HEK293 (cell line): ENCODE results near the gene KANK4.

Source experiments
- CTCF ChIA-PET: fragments of 350-600 bp; formaldehyde crosslinking; extraction: SDS; loops from one replicate; lab custom pipeline; 2021; ENCODE audit warnings: antibody characterized with exemption; lab: Yijun Ruan, JAX
- POLR2A ChIA-PET: fragments of 300-600 bp; formaldehyde crosslinking; extraction: SDS; loops from one replicate; lab custom pipeline; 2020; ENCODE audit warnings: antibody characterized with exemption, inconsistent platforms; lab: Yijun Ruan, JAX
- H3K27ac ChIP-seq: fragments of 200-500 bp; sonication (Bioruptor generic); 2 replicates; pipeline ENCODE4 v1.5.1; 2014; ENCODE audit warnings: low read depth, low read length, control low read depth, inconsistent platforms; ENCODE audit errors: extremely low read depth
- H3K36me3 ChIP-seq, 2 experiments: fragments of 200-500 bp in 1 of 2; sonication (Bioruptor generic) in 1 of 2; 1 replicate in 1 of 2; 2 replicates in 1 of 2; pipeline ENCODE4 v1.5.1; 2014 to 2017; ENCODE audit warnings: inconsistent platforms in 2 of 2, low read length in 2 of 2; ENCODE audit not compliant: control insufficient read depth in 2 of 2, insufficient read depth in 1 of 2
- H3K4me1 ChIP-seq: fragments of 200-500 bp; sonication (Bioruptor generic); 2 replicates; pipeline ENCODE4 v1.5.1; 2014; ENCODE audit warnings: mild to moderate bottlenecking, low read length, inconsistent platforms; ENCODE audit not compliant: control insufficient read depth, insufficient read depth
- H3K4me3 ChIP-seq: 2 replicates; pipeline ENCODE4 v1.5.1; 2011; ENCODE audit warnings: low read depth, mild to moderate bottlenecking, control low read depth, low read length, moderate library complexity
- H3K9me3 ChIP-seq: fragments of 200-500 bp; sonication (Bioruptor generic); 2 replicates; pipeline ENCODE4 v1.5.1; 2014; ENCODE audit warnings: low read depth, low read length, inconsistent platforms; ENCODE audit not compliant: control insufficient read depth, insufficient read depth
- EGR2 ChIP-seq: fragments of 450-650 bp; formaldehyde crosslinking; IDR thresholded peaks from 2 replicates; pipeline ENCODE4 v1.5.1; 2016; ENCODE audit warnings: low read depth, missing biosample characterization, missing genetic modification characterization
- KLF16 ChIP-seq: fragments of 450-650 bp; formaldehyde crosslinking; IDR thresholded peaks from 2 replicates; pipeline ENCODE4 v1.5.1; 2017; ENCODE audit warnings: missing biosample characterization, missing genetic modification characterization
- MZF1 ChIP-seq: fragments of 450-650 bp; formaldehyde crosslinking; IDR thresholded peaks from 2 replicates; pipeline ENCODE4 v1.5.1; 2017; ENCODE audit warnings: missing biosample characterization, missing genetic modification characterization, borderline replicate concordance
- PRDM1 ChIP-seq: fragments of 450-650 bp; formaldehyde crosslinking; IDR thresholded peaks from 2 replicates; pipeline ENCODE4; 2016; ENCODE audit warnings: missing biosample characterization, missing genetic modification characterization
- RBAK ChIP-seq: fragments of 450-650 bp; formaldehyde crosslinking; IDR thresholded peaks from 2 replicates; pipeline ENCODE4 v1.5.1; 2016; ENCODE audit warnings: missing biosample characterization, missing genetic modification characterization
- SP7 ChIP-seq: fragments of 450-650 bp; formaldehyde crosslinking; IDR thresholded peaks from 2 replicates; pipeline ENCODE4 v1.5.1; 2016; ENCODE audit warnings: missing biosample characterization, missing genetic modification characterization
- WT1 ChIP-seq: fragments of 450-650 bp; formaldehyde crosslinking; IDR thresholded peaks from 2 replicates; pipeline ENCODE4 v1.5.1; 2016; ENCODE audit warnings: missing biosample characterization, missing genetic modification characterization
- ZBTB17 ChIP-seq: fragments of 450-650 bp; formaldehyde crosslinking; IDR thresholded peaks from 2 replicates; pipeline ENCODE4 v1.5.1; 2016; ENCODE audit warnings: missing biosample characterization, missing genetic modification characterization
- ZBTB49 ChIP-seq: fragments of 450-650 bp; formaldehyde crosslinking; IDR thresholded peaks from 2 replicates; pipeline ENCODE4 v1.5.1; 2016; ENCODE audit warnings: missing biosample characterization, missing genetic modification characterization, low read depth
- ZEB2 ChIP-seq: fragments of 450-650 bp; formaldehyde crosslinking; IDR thresholded peaks from 2 replicates; pipeline ENCODE4 v1.5.1; 2016; ENCODE audit warnings: missing biosample characterization, missing genetic modification characterization
- ZFHX2 ChIP-seq: fragments of 450-650 bp; formaldehyde crosslinking; conservative IDR thresholded peaks from 2 replicates; pipeline ENCODE4 v1.5.1; 2016; ENCODE audit warnings: missing biosample characterization, missing genetic modification characterization
- ZNF121 ChIP-seq: fragments of 450-650 bp; formaldehyde crosslinking; IDR thresholded peaks from 2 replicates; pipeline ENCODE4 v1.5.1; 2016; ENCODE audit warnings: missing biosample characterization, missing genetic modification characterization
- ZNF2 ChIP-seq: fragments of 450-650 bp; formaldehyde crosslinking; IDR thresholded peaks from 2 replicates; pipeline ENCODE4 v1.5.1; 2016; ENCODE audit warnings: missing biosample characterization, missing genetic modification characterization
- ZNF24 ChIP-seq: fragments of 450-650 bp; formaldehyde crosslinking; IDR thresholded peaks from 2 replicates; pipeline ENCODE4 v1.5.1; 2016; ENCODE audit warnings: missing biosample characterization, missing genetic modification characterization
- ZNF416 ChIP-seq: fragments of 450-650 bp; formaldehyde crosslinking; IDR thresholded peaks from 2 replicates; pipeline ENCODE4 v1.5.1; 2016; ENCODE audit warnings: missing biosample characterization, missing genetic modification characterization
- ZNF488 ChIP-seq: fragments of 450-650 bp; formaldehyde crosslinking; IDR thresholded peaks from 2 replicates; pipeline ENCODE4 v1.5.1; 2016; ENCODE audit warnings: missing biosample characterization, missing genetic modification characterization
- ZNF514 ChIP-seq: fragments of 450-650 bp; formaldehyde crosslinking; IDR thresholded peaks from 2 replicates; pipeline ENCODE4 v1.5.1; 2016; ENCODE audit warnings: missing biosample characterization, missing genetic modification characterization
- ZNF529 ChIP-seq: fragments of 450-650 bp; formaldehyde crosslinking; IDR thresholded peaks from 2 replicates; pipeline ENCODE4 v1.5.1; 2017; ENCODE audit warnings: missing genetic modification characterization, missing biosample characterization; ENCODE audit not compliant: insufficient replicate concordance
- ZNF621 ChIP-seq: fragments of 450-650 bp; formaldehyde crosslinking; IDR thresholded peaks from 2 replicates; pipeline ENCODE4 v1.5.1; 2017; ENCODE audit warnings: missing biosample characterization, missing genetic modification characterization
- ZSCAN30 ChIP-seq: fragments of 450-650 bp; IDR thresholded peaks from 2 replicates; pipeline ENCODE4 v1.5.1; 2018; ENCODE audit warnings: missing biosample characterization, mild to moderate bottlenecking, missing genetic modification characterization, moderate library complexity
- ZSCAN5A ChIP-seq: fragments of 450-650 bp; formaldehyde crosslinking; IDR thresholded peaks from 2 replicates; pipeline ENCODE4 v1.5.1; 2016; ENCODE audit warnings: missing biosample characterization, missing genetic modification characterization

The KANK4 gene

GRCh38 chr1:62307446-62307845, 11.8 kb downstream of the KANK4 start (continued):
- TF ChIP-seq MZF1 (tag by site-specific recombination) (no peak), ZNF2 (tag by site-specific recombination) (no peak), ZNF529 (no peak), ZNF514 (no peak)

- H3K4me3 ChIP-seq: no peak overlapping the region
- TF ChIP-seq ZSCAN5A (tag by site-specific recombination) (peak; percentile 53; the same call in 1 of the 2 replicates), SP7 (tag by site-specific recombination) (peak; percentile 22; the same call in 1 of the 2 replicates), ZNF621 (tag by site-specific recombination) (no peak), ZBTB17 (tag by site-specific recombination) (no peak), ZNF121 (tag by site-specific recombination) (peak; percentile 78)
- TF ChIP-seq, all 188 proteins: peak for 3
- Histone ChIP-seq H3K27ac (no peak overlapping the region), H3K4me1 (no peaks in the 10 kb centered on the region), H3K36me3 (no peaks in the 10 kb centered on the region), H3K9me3 (no peaks in the 10 kb centered on the region)
- POLR2A ChIA-PET: no interaction called here
- CTCF ChIA-PET: interaction anchor here (0.7 kb wide), 1 partner anchor 176 kb away, joined by 3 read pairs; no protein-coding TSS in a partner anchor
Observed at GRCh38 chr1:62306065-62306464, 13.2 kb downstream of the KANK4 start.

GRCh38 chr1:62304975-62305374, 14.3 kb downstream of the KANK4 start:
- POLR2A ChIA-PET: no interaction called here
- CTCF ChIA-PET: interaction anchor here (0.5 to 1.1 kb wide), 2 partner anchors 83 to 86 kb away, joined by 5 read pairs; no protein-coding TSS in a partner anchor
- Histone ChIP-seq H3K4me1 (peaks cover under 1% of the 10 kb centered on the region; the same call in 1 of the 2 replicates), H3K9me3 (no peaks in the 10 kb centered on the region), H3K4me3 (no peak overlapping the region), H3K27ac (no peak overlapping the region), H3K36me3 (no peaks in the 10 kb centered on the region)
- TF ChIP-seq PRDM1 (tag by site-specific recombination) (no peak), ZNF416 (no peak), RBAK (tag by site-specific recombination) (no peak), ZBTB49 (tag by site-specific recombination) (no peak), KLF16 (no peak), ZNF24 (tag by site-specific recombination) (no peak), ZSCAN30 (tag by site-specific recombination) (no peak)

GRCh38 chr1:62304515-62304914, 14.7 kb downstream of the KANK4 start:
- Histone ChIP-seq H3K4me1 (peaks cover 5% of the 10 kb centered on the region), H3K36me3 (no peaks in the 10 kb centered on the region)
- ChIA-PET POLR2A (no interaction called here), CTCF (interaction anchor here (1.1 kb wide), 1 partner anchor 87 kb away, joined by 5 read pairs; no protein-coding TSS in a partner anchor)
- peak; percentile 66 for TF ChIP-seq WT1
- peak; percentile 34; the same call in 1 of the 2 replicates for TF ChIP-seq ZFHX2 (tag by site-specific recombination)
- peak; percentile 60 for TF ChIP-seq EGR2 (tag by site-specific recombination)
- TF ChIP-seq ZNF488 (tag by site-specific recombination): no peak
- TF ChIP-seq ZEB2: no peak
- TF ChIP-seq ZNF121 (tag by site-specific recombination): no peak
- TF ChIP-seq, all 188 proteins: peak for 3
- no peak overlapping the region for H3K4me3 ChIP-seq
- no peaks in the 10 kb centered on the region for H3K9me3 ChIP-seq
- no peak overlapping the region for H3K27ac ChIP-seq
